PC-9 (cell line): ENCODE data around the gene MYO1B.

Source experiments
- CTCF ChIP-seq: fragments of 200-600 bp; sonication (generic); conservative IDR thresholded peaks from 2 replicates; pipeline ENCODE4 v1.6.1; 2017; ENCODE audit warnings: mixed run types, antibody characterized with exemption, mild to moderate bottlenecking, moderate library complexity
- EZH2 ChIP-seq: fragments of 200-600 bp; sonication (generic); IDR thresholded peaks from 2 replicates; pipeline ENCODE4 v1.8.0; 2017; ENCODE audit warnings: antibody characterized with exemption, low read depth

GRCh38 chr2:191264647-191265081 is 19.5 kb downstream of the MYO1B start:
- TF ChIP-seq CTCF = no peak
- TF ChIP-seq EZH2 = no peak
